Measurements from ENCODE around the gene EEF1AKMT1.
A peak's percentile ranks its signal among the peaks of the same experiment; 100 is the strongest.

Gene EEF1AKMT1

GRCh38 chr13:20689291-20689690 is 84.5 kb downstream of the EEF1AKMT1 start:
- no peak for DNase-seq

- DNase-seq: no peak
Measured at GRCh38 chr13:20686863-20687579, 86.7 kb downstream of the EEF1AKMT1 start.

DNA sequence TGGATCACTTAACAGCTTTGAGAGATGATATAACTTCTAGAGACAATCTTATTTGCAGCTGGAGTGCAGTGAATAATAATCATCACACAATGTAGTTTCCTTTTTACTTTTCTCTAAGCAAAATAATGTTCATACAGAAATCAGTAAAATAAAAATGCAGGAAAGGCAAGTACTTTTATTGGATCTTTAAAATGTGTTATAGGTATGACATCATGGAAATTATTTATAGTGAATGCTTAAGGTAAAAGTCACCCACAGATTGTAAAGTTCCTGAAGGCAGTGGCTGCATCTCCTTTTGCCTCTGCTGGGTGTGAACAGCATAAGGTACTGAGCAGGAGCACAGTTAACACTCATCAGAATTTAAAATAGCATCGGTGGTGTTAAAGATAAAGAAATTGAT is 87.6 kb downstream of the EEF1AKMT1 start:
- no peak for DNase-seq

DNA sequence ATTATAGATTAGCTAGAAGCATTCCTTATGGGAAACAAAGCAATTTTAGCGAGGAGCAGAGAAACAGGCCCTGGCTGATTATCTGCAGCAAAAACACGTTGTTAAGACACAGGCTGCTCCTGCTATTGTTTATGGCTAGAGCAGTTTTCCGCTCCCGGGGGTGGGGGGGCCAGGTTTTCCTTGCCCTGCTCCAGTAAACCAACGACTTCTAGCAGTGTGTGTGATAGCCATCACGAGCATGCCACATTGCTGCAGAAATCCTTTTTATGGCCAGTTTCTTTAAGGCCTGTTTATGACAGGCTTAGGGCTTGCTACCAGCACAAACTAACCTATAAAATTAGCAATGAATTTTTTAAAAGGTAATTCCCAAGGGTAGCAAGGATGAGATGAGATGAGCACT is 88.7 kb downstream of the EEF1AKMT1 start:
- no peak for DNase-seq

- DNase-seq: peak; percentile 84
Measured at GRCh38 chr13:20684546-20684945, 89.2 kb downstream of the EEF1AKMT1 start.

DNA sequence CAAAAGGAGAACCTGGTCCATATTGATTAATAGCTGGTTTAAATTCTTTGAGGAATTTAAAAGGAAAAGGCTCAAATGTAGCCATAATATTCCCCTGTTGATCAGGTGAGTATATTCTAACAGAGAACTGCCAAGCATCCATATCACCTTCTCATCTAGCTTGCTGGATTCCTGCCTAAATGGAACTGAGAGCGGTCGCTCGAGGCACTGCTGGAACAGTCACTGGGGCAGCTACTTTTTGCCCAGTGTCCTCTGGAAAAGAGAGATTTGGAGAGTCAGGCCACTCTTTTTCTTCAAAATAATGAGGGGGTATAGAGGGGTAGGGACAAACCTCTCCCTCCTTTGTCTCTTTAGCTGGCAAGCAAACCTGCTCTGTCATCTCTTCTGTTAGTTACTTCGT is 89.7 kb downstream of the EEF1AKMT1 start:
- no peak for DNase-seq

GRCh38 chr13:20682061-20682460 is 91.7 kb downstream of the EEF1AKMT1 start:
- no peak for DNase-seq

GRCh38 chr13:20681481-20681880 is 92.3 kb downstream of the EEF1AKMT1 start:
- DNase-seq: peak; percentile 83

DNA sequence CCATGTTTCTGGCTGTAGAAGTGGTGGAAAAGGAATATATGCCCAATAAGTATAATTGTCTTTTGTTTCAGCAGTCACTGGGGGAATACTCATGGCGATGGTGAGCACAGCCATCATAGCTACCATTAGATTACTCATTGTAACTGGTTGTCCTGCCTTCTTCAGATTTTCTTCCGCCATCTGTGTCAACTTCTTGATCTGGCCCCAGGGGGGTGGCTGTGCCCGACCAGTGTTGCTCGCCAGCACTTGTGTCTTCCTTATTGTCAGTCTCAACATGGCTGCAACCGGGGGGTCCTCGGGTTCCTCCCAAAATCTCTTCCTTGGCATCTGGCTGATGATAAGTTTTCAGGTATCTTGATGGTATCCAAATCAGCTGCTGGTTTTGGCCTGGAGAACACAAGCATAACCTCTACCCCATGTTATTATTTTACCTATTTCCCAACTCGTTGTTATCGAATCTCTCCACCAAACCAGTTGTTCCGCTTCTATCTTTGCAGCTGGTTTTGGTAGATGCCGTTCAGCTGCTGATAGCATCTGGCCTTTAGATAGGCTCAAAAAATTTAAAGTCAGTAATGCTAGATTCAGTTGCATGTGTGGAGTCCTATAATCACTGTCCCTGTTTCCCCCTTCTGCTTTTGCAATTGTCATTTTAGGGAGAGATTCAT is 93.2 kb downstream of the EEF1AKMT1 start:
- no peak for DNase-seq

- no peak for DNase-seq
Measured at GRCh38 chr13:20679879-20680278, 93.9 kb downstream of the EEF1AKMT1 start.
